A549 (cell line): ENCODE data around the gene IL2. TPM values are rescaled to one million over a fixed set of nuclear protein-coding genes. Genes with fewer than 3 reads are reported as not detected.

Source experiments
- ATAC-seq, 2 experiments: fragments of 200-7000 bp in 1 of 2; fragments of >200 bp in 1 of 2; cut with Nextera tagmentation in 1 of 2; cut with Tn5 transposase in 1 of 2; 3 replicates each; pipeline versions ENCODE4 v1.8.0 to v1.9.1; 2018 to 2020; ENCODE audit warnings: mild to moderate bottlenecking in 1 of 2, moderate library complexity in 1 of 2
- CTCF ChIA-PET: fragments of 300-600 bp; sonication (Branson Sonifier 250); formaldehyde crosslinking; extraction: SDS; loops from one replicate; lab custom pipeline; 2021; ENCODE audit warnings: antibody characterized with exemption, inconsistent platforms; lab: Yijun Ruan, JAX
- POLR2A ChIA-PET: fragments of 350-600 bp; formaldehyde crosslinking; extraction: SDS; loops from one replicate; lab custom pipeline; 2021; ENCODE audit warnings: antibody characterized with exemption, inconsistent platforms; lab: Yijun Ruan, JAX
- DNase-seq, 2 experiments: peaks; one replicate each; pipeline versions ENCODE4 v3.0.0 to v3.0.0-alpha.2; 2011 to 2016; ENCODE audit warnings: low read depth in 1 of 2, low spot score in 1 of 2
- FAIRE-seq: peaks from 2 replicates; lab custom pipeline; 2011; peaks lifted over from hg19 to GRCh38; lab: Jason Lieb, UNC
- H3K27ac ChIP-seq, 2 experiments: fragments of >200 bp; sonication (Bioruptor Twin); formaldehyde crosslinking; 3 replicates each; pipeline ENCODE4 v1.5.1; 2016 to 2017
- H3K4me1 ChIP-seq: fragments of >200 bp; sonication (Bioruptor Twin); formaldehyde crosslinking; 3 replicates; pipeline ENCODE4 v1.6.1; 2016
- H3K4me2 ChIP-seq: fragments of >200 bp; sonication (Bioruptor Twin); formaldehyde crosslinking; 3 replicates; pipeline ENCODE4 v1.6.1; 2016
- H3K4me3 ChIP-seq: fragments of >200 bp; sonication (Bioruptor Twin); formaldehyde crosslinking; 3 replicates; pipeline ENCODE4 v1.5.1; 2016
- H3K9me3 ChIP-seq: fragments of >200 bp; sonication (Bioruptor Twin); formaldehyde crosslinking; 3 replicates; pipeline ENCODE4 v1.6.1; 2016
- ATOH8 ChIP-seq: fragments of 250-450 bp; sonication (Bioruptor Pico); IDR thresholded peaks from 2 replicates; pipeline ENCODE4 v1.5.0; 2020; ENCODE audit warnings: low read depth, mild to moderate bottlenecking, moderate library complexity
- BCL3 ChIP-seq: fragments of >200 bp; sonication (Bioruptor Twin); formaldehyde crosslinking; IDR thresholded peaks from 3 replicates; pipeline ENCODE4 v1.6.1; 2016
- CBX2 ChIP-seq: fragments of 200-600 bp; sonication (generic); IDR thresholded peaks from 2 replicates; pipeline ENCODE4 v1.6.1; 2016; ENCODE audit warnings: low read depth, mild to moderate bottlenecking, borderline replicate concordance
- CBX8 ChIP-seq: fragments of 200-600 bp; sonication (generic); IDR thresholded peaks from 2 replicates; pipeline ENCODE4 v1.6.1; 2016
- CHD2 ChIP-seq: fragments of 150-350 bp; IDR thresholded peaks from 2 replicates; pipeline ENCODE4 v1.6.1; 2014; ENCODE audit warnings: low read length; ENCODE audit not compliant: partially characterized antibody
- CTCF ChIP-seq: fragments of >200 bp; sonication (Bioruptor Twin); formaldehyde crosslinking; IDR thresholded peaks from 3 replicates; pipeline ENCODE4 v1.5.1; 2016
- ELK1 ChIP-seq: fragments of 150-350 bp; IDR thresholded peaks from 2 replicates; pipeline ENCODE4 v1.6.1; 2014; ENCODE audit warnings: low read depth, mild to moderate bottlenecking, low read length
- EP300 ChIP-seq, 2 experiments: fragments of >200 bp; sonication (Bioruptor Twin); formaldehyde crosslinking; IDR thresholded peaks; 2 replicates in 1 of 2; 3 replicates in 1 of 2; pipeline ENCODE4 v1.6.1; 2016 to 2017
- ESRRA ChIP-seq: fragments of 150-350 bp; IDR thresholded peaks from 2 replicates; pipeline ENCODE4 v1.6.1; 2014; ENCODE audit warnings: mild to moderate bottlenecking, low read length, borderline replicate concordance
- FOXS1 ChIP-seq: fragments of 250-450 bp; sonication (Bioruptor Pico); IDR thresholded peaks from 2 replicates; pipeline ENCODE4 v1.5.0; 2020; ENCODE audit warnings: mild to moderate bottlenecking, moderate library complexity
- HOXB13 ChIP-seq: fragments of 250-450 bp; sonication (Bioruptor Pico); IDR thresholded peaks from 2 replicates; pipeline ENCODE4 v1.5.0; 2020; ENCODE audit warnings: low read depth, mild to moderate bottlenecking, moderate library complexity
- JUN ChIP-seq, 2 experiments: fragments of >200 bp; sonication (Bioruptor Twin); formaldehyde crosslinking; IDR thresholded peaks; 2 replicates in 1 of 2; 3 replicates in 1 of 2; pipeline ENCODE4 v1.6.1; 2016 to 2017
- KDM1A ChIP-seq: fragments of 200-600 bp; sonication (generic); IDR thresholded peaks from 2 replicates; pipeline ENCODE4 v1.6.1; 2016; ENCODE audit warnings: low read depth, mild to moderate bottlenecking
- KDM5A ChIP-seq: fragments of 200-600 bp; sonication (generic); IDR thresholded peaks from 2 replicates; pipeline ENCODE4 v1.6.1; 2016; ENCODE audit warnings: antibody characterized with exemption, mild to moderate bottlenecking
- MYC ChIP-seq: IDR thresholded peaks from 2 replicates; pipeline ENCODE4 v1.6.1; 2012; ENCODE audit warnings: mild to moderate bottlenecking, inconsistent platforms, low read length, improper control_type of control experiment, borderline replicate concordance
- NR3C1 ChIP-seq: fragments of >200 bp; sonication (Bioruptor Twin); formaldehyde crosslinking; IDR thresholded peaks from 3 replicates; pipeline ENCODE4 v1.6.1; 2017
- PHF8 ChIP-seq: fragments of 200-600 bp; sonication (generic); IDR thresholded peaks from 2 replicates; pipeline ENCODE4 v1.6.1; 2016; ENCODE audit warnings: low read depth, mild to moderate bottlenecking, antibody characterized with exemption, moderate library complexity, borderline replicate concordance
- POLR2A ChIP-seq: IDR thresholded peaks from 2 replicates; pipeline ENCODE4 v1.6.1; 2012; ENCODE audit warnings: mild to moderate bottlenecking, low read length
- POLR2AphosphoS2 ChIP-seq: conservative IDR thresholded peaks from 2 replicates; pipeline ENCODE4 v1.6.1; 2012; ENCODE audit warnings: low read length, improper control_type of control experiment, inconsistent platforms
- RAD21 ChIP-seq, 2 experiments: fragments of >200 bp in 1 of 2; sonication (Bioruptor Twin) in 1 of 2; formaldehyde crosslinking in 1 of 2; IDR thresholded peaks in 1 of 2; conservative IDR thresholded peaks in 1 of 2; 2 replicates in 1 of 2; 3 replicates in 1 of 2; pipeline ENCODE4 v1.6.1; 2012 to 2018; ENCODE audit warnings: inconsistent platforms in 1 of 2
- RARB ChIP-seq: fragments of 250-450 bp; sonication (Bioruptor Pico); IDR thresholded peaks from 2 replicates; pipeline ENCODE4 v1.8.0; 2021; ENCODE audit warnings: mild to moderate bottlenecking, moderate library complexity
- RFX5 ChIP-seq: fragments of 450-650 bp; IDR thresholded peaks from 2 replicates; pipeline ENCODE4 v1.7.1; 2014; ENCODE audit warnings: antibody characterized with exemption, mild to moderate bottlenecking, moderate library complexity
- SREBF2 ChIP-seq: fragments of 450-650 bp; IDR thresholded peaks from 2 replicates; pipeline ENCODE4 v1.6.1; 2014; ENCODE audit warnings: mild to moderate bottlenecking, moderate library complexity
- TP53 ChIP-seq: fragments of 250-450 bp; sonication (Bioruptor Pico); IDR thresholded peaks from 2 replicates; pipeline ENCODE4 v1.5.0; 2021; ENCODE audit warnings: mild to moderate bottlenecking, moderate library complexity
- WGBS: methylation state at CpG from one replicate; pipeline ENCODE4 v1.1.6; 2017; ENCODE audit errors: missing lambda C conversion rate; 5-methylcytosine and 5-hydroxymethylcytosine counted together
- polyA plus RNA-seq, 4 experiments: library from polyadenylated mRNA; depleted of rRNA in 3 of 4; stranded (reverse); fragments of >200 nt; fragmentation: RNase III in 1 of 4; extraction: RNeasy Plus Mini Kit Qiagen cat#74134 plus additional on column Dnase treatment in 1 of 4; gene quantifications; 2 replicates in 3 of 4; 3 replicates in 1 of 4; pipeline ENCODE4 v1.2.3, GENCODE V29; 2011 to 2017

The IL2 gene
- polyA plus RNA-seq, 2 of the 4 experiments (the other 2 are of a cell fraction) = not detected

GRCh38 chr4:122483481-122483880 lies 27.0 kb upstream of the IL2 start:
- FAIRE-seq = no peak
- POLR2A ChIA-PET = no interaction called here
- Histone ChIP-seq H3K4me1 (no peaks in the 10 kb centered on the region), H3K4me3 (no peak overlapping the region), H3K4me2 (no peak overlapping the region), H3K9me3 (no peaks in the 10 kb centered on the region), H3K27ac (no peak overlapping the region)
- ATAC-seq = no peak
- TF ChIP-seq CHD2 (no peak), MYC (no peak), KDM1A (no peak), BCL3 (no peak), ATOH8 (CRISPR knock-in tag) (no peak), CTCF (no peak), PHF8 (no peak), RFX5 (no peak), FOXS1 (no peak), ELK1 (no peak), KDM5A (no peak), CBX8 (no peak), POLR2A (no peak), CBX2 (no peak)
- 25% methylated on average over 4 of the region's 4 CpGs for WGBS
- no peak for DNase-seq
- CTCF ChIA-PET = no interaction called here

GRCh38 chr4:122481766-122482405 lies 25.4 kb upstream of the IL2 start:
- no peak for DNase-seq
- POLR2A ChIA-PET = no interaction called here
- WGBS = 64% methylated on average over 4 of the region's 4 CpGs

More at GRCh38 chr4:122481766-122482405, 25.4 kb upstream of the IL2 start:
- FAIRE-seq (no peak), ATAC-seq (no peak)
- TF ChIP-seq TP53 (CRISPR knock-in tag) (no peak), RAD21 (conservative IDR thresholded peaks at IDR 0.05 in 1 of 2, IDR thresholded peaks at IDR 0.05 in 1 of 2) (no peak), EP300 (IDR thresholded peaks at IDR 0.05) (no peak), CBX8 (no peak), ESRRA (no peak), NR3C1 (no peak), FOXS1 (no peak), PHF8 (no peak), POLR2A (no peak), KDM1A (no peak), RARB (no peak), POLR2AphosphoS2 (no peak), HOXB13 (CRISPR knock-in tag) (no peak), JUN (IDR thresholded peaks at IDR 0.05) (no peak), SREBF2 (no peak)
- no peak overlapping the region for H3K4me3 ChIP-seq
- H3K4me2 ChIP-seq = no peak overlapping the region
- no peaks in the 10 kb centered on the region for H3K9me3 ChIP-seq
- no peaks in the 10 kb centered on the region for H3K4me1 ChIP-seq
- no peak overlapping the region for H3K27ac ChIP-seq
- CTCF ChIA-PET = no interaction called here
